Cardiac muscle cell (in vitro differentiated cells and primary cell): ENCODE results near the gene GRIN1. TPM values are rescaled to one million over a fixed set of nuclear protein-coding genes. Genes with fewer than 3 reads are reported as not detected.
"Not testable (repeated sequence)": the region's sequence is repeated elsewhere in the genome, so short reads cannot be mapped to it uniquely, and the experiment has no call there.

Experiments used
- DNase-seq, 2 donors: peaks; one replicate each; pipeline versions ENCODE4 v3.0.0 to v3.0.0-alpha.2; 2010 to 2017; ENCODE audit warnings: low read depth in 1 of 2, low spot score in 1 of 2
- H3K27ac ChIP-seq: fragments of 200-600 bp; sonication (generic); 2 replicates; pipeline ENCODE4 v1.5.1; 2016
- H3K27me3 ChIP-seq: fragments of 200-600 bp; sonication (generic); 2 replicates; pipeline ENCODE4 v1.6.0; 2016; ENCODE audit warnings: control low read depth
- H3K36me3 ChIP-seq: fragments of 200-600 bp; sonication (generic); 2 replicates; pipeline ENCODE4 v1.5.1; 2016; ENCODE audit warnings: control low read depth
- H3K4me1 ChIP-seq: fragments of 200-600 bp; sonication (generic); 2 replicates; pipeline ENCODE4 v1.8.1; 2017; ENCODE audit warnings: low read depth, mild to moderate bottlenecking, mixed run types
- H3K4me3 ChIP-seq: fragments of 200-600 bp; sonication (generic); 2 replicates; pipeline ENCODE4 v1.5.1; 2016; ENCODE audit warnings: mild to moderate bottlenecking
- H3K9me3 ChIP-seq: fragments of 200-600 bp; sonication (generic); 2 replicates; pipeline ENCODE4 v1.5.1; 2017; ENCODE audit warnings: low read depth, mild to moderate bottlenecking, control low read depth
- CTCF ChIP-seq: IDR thresholded peaks from 2 replicates; pipeline ENCODE4 v1.5.1; 2012; ENCODE audit warnings: low read depth, mild to moderate bottlenecking, low read length
- polyA plus RNA-seq: library from polyadenylated mRNA; unstranded; fragments of >200 nt; fragmentation: Nextera tagmentation; extraction: Ambion mirVana; gene quantifications from 2 replicates; pipeline ENCODE4 v1.2.1, GENCODE V29; 2016
- total RNA-seq: library from RNA; depleted of rRNA; stranded (reverse); fragments of >200 nt; gene quantifications from 2 replicates; pipeline ENCODE4 v1.2.3, GENCODE V29; 2016

GRIN1 gene
- total and polyA plus RNA-seq, 2 experiments from 2014 or later = 0.03 to 0.22 TPM

- peak; percentile 57 to 64 for DNase-seq
- no peak overlapping the region for H3K4me3 ChIP-seq
- no peak for TF ChIP-seq CTCF
- no peaks in the 10 kb centered on the region for H3K9me3 ChIP-seq
- H3K27me3 ChIP-seq = peaks cover 6% of the 10 kb centered on the region
- H3K36me3 ChIP-seq = no peaks in the 10 kb centered on the region
- peak overlapping the region; percentile 97 for H3K27ac ChIP-seq
- peaks cover 29% of the 10 kb centered on the region for H3K4me1 ChIP-seq
These were observed 22.2 kb upstream of the GRIN1 start for GRCh38 chr9:137116728-137117127.

GRCh38 chr9:137117269-137117731 is 21.7 kb upstream of the GRIN1 start:
- Histone ChIP-seq H3K4me1 (peaks cover 29% of the 10 kb centered on the region), H3K4me3 (no peak overlapping the region), H3K9me3 (no peaks in the 10 kb centered on the region), H3K27ac (peak overlapping the region; percentile 97), H3K36me3 (no peaks in the 10 kb centered on the region), H3K27me3 (peaks cover 6% of the 10 kb centered on the region)
- no peak for TF ChIP-seq CTCF
- DNase-seq = no peak

GRCh38 chr9:137118092-137118603 is 20.8 kb upstream of the GRIN1 start:
- H3K36me3 ChIP-seq, H3K9me3 ChIP-seq, DNase-seq, H3K4me3 ChIP-seq, H3K27me3 ChIP-seq: not testable (repeated sequence)
- Histone ChIP-seq H3K27ac (peak overlapping the region; percentile 97), H3K4me1 (peaks cover 29% of the 10 kb centered on the region)

- not testable (repeated sequence) for H3K4me3 ChIP-seq, H3K27me3 ChIP-seq, H3K27ac ChIP-seq, H3K36me3 ChIP-seq, H3K4me1 ChIP-seq, DNase-seq, H3K9me3 ChIP-seq
These were observed 16.8 kb upstream of the GRIN1 start for GRCh38 chr9:137121927-137122795.

GRCh38 chr9:137122796-137123467 is 16.0 kb upstream of the GRIN1 start:
- not testable (repeated sequence) for H3K9me3 ChIP-seq, H3K4me3 ChIP-seq, H3K27me3 ChIP-seq, H3K36me3 ChIP-seq, H3K4me1 ChIP-seq, DNase-seq, H3K27ac ChIP-seq

GRCh38 chr9:137123468-137123837 is 15.5 kb upstream of the GRIN1 start:
- Histone ChIP-seq H3K4me3 (no peak overlapping the region), H3K27me3 (no peaks in the 10 kb centered on the region), H3K36me3 (no peaks in the 10 kb centered on the region), H3K4me1 (no peaks in the 10 kb centered on the region), H3K27ac (no peak overlapping the region), H3K9me3 (no peaks in the 10 kb centered on the region)
- no peak for TF ChIP-seq CTCF
- DNase-seq = no peak

GRCh38 chr9:137123952-137124462 is 14.9 kb upstream of the GRIN1 start:
- not testable (repeated sequence) for H3K4me3 ChIP-seq, H3K4me1 ChIP-seq, H3K27me3 ChIP-seq, H3K36me3 ChIP-seq, H3K9me3 ChIP-seq, DNase-seq, H3K27ac ChIP-seq
